HEK293 (cell line): Measurements from ENCODE around the gene COTL1.

Experiments
- TCF7L2 ChIP-seq: IDR thresholded peaks from 2 replicates; pipeline ENCODE4 v1.6.1; 2011; ENCODE audit warnings: low read depth, mild to moderate bottlenecking, inconsistent platforms, low read length, moderate library complexity, borderline replicate concordance
- ZBTB11 ChIP-seq: fragments of 450-650 bp; formaldehyde crosslinking; conservative IDR thresholded peaks from 2 replicates; pipeline ENCODE4 v1.5.1; 2016; ENCODE audit warnings: low read depth, missing biosample characterization, missing genetic modification characterization
- ZEB2 ChIP-seq: fragments of 450-650 bp; formaldehyde crosslinking; IDR thresholded peaks from 2 replicates; pipeline ENCODE4 v1.5.1; 2016; ENCODE audit warnings: missing biosample characterization, missing genetic modification characterization
- ZNF121 ChIP-seq: fragments of 450-650 bp; formaldehyde crosslinking; IDR thresholded peaks from 2 replicates; pipeline ENCODE4 v1.5.1; 2016; ENCODE audit warnings: missing biosample characterization, missing genetic modification characterization
- ZNF175 ChIP-seq: fragments of 450-650 bp; formaldehyde crosslinking; IDR thresholded peaks from 2 replicates; pipeline ENCODE4 v1.5.1; 2016; ENCODE audit warnings: missing biosample characterization, missing genetic modification characterization
- ZNF416 ChIP-seq: fragments of 450-650 bp; formaldehyde crosslinking; IDR thresholded peaks from 2 replicates; pipeline ENCODE4 v1.5.1; 2016; ENCODE audit warnings: missing biosample characterization, missing genetic modification characterization
- ZNF571 ChIP-seq: fragments of 450-650 bp; formaldehyde crosslinking; IDR thresholded peaks from 2 replicates; pipeline ENCODE4 v1.5.0; 2017; ENCODE audit warnings: missing biosample characterization, missing genetic modification characterization
- ZNF747 ChIP-seq: fragments of 450-650 bp; formaldehyde crosslinking; IDR thresholded peaks from 2 replicates; pipeline ENCODE4 v1.5.1; 2016; ENCODE audit warnings: missing biosample characterization, missing genetic modification characterization
- ZSCAN30 ChIP-seq: fragments of 450-650 bp; IDR thresholded peaks from 2 replicates; pipeline ENCODE4 v1.5.1; 2018; ENCODE audit warnings: missing biosample characterization, mild to moderate bottlenecking, missing genetic modification characterization, moderate library complexity
- ZSCAN4 ChIP-seq: fragments of 450-650 bp; formaldehyde crosslinking; IDR thresholded peaks from 2 replicates; pipeline ENCODE4 v1.5.1; 2017; ENCODE audit warnings: missing biosample characterization, missing genetic modification characterization
- TF ChIP-seq, protein P1 (sequence below): fragments of 450-650 bp; formaldehyde crosslinking; IDR thresholded peaks from 2 replicates; pipeline ENCODE4 v1.5.1; 2016; ENCODE audit warnings: missing biosample characterization, missing genetic modification characterization
- TF ChIP-seq, protein P2 (sequence below): fragments of 450-650 bp; formaldehyde crosslinking; IDR thresholded peaks from 2 replicates; pipeline ENCODE4 v1.5.1; 2016; ENCODE audit warnings: missing biosample characterization, missing genetic modification characterization
- TF ChIP-seq, protein P3 (sequence below): fragments of 450-650 bp; formaldehyde crosslinking; IDR thresholded peaks from 2 replicates; pipeline ENCODE4 v1.5.1; 2016; ENCODE audit warnings: missing biosample characterization, missing genetic modification characterization

DNA sequence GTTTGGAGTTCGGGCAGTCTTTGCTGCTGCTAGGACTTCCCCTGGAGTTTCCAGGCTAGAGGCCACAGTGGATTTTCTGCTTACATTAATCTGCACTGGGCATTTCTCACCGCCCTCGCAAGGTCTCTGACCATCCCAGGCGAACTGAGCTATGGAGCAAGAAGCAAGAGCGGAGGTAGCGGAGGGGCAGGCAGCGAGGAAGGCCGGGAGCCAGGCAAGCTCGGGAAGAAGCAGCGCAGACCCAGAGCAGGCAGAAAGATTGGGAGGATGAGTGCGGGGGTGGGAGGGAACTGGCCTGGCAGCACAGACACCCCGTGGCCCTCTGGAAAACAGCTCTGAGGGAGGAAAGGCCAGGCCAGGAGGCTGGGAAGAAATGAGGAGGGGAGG, 3.8 kb downstream of the COTL1 start:
- no peak for TF ChIP-seq TCF7L2
- TF ChIP-seq, protein P1, sequence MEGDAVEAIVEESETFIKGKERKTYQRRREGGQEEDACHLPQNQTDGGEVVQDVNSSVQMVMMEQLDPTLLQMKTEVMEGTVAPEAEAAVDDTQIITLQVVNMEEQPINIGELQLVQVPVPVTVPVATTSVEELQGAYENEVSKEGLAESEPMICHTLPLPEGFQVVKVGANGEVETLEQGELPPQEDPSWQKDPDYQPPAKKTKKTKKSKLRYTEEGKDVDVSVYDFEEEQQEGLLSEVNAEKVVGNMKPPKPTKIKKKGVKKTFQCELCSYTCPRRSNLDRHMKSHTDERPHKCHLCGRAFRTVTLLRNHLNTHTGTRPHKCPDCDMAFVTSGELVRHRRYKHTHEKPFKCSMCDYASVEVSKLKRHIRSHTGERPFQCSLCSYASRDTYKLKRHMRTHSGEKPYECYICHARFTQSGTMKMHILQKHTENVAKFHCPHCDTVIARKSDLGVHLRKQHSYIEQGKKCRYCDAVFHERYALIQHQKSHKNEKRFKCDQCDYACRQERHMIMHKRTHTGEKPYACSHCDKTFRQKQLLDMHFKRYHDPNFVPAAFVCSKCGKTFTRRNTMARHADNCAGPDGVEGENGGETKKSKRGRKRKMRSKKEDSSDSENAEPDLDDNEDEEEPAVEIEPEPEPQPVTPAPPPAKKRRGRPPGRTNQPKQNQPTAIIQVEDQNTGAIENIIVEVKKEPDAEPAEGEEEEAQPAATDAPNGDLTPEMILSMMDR: no peak
- TF ChIP-seq ZNF121 (tag by site-specific recombination): no peak
- TF ChIP-seq ZNF416 (tag by site-specific recombination): no peak
- TF ChIP-seq, protein P2, sequence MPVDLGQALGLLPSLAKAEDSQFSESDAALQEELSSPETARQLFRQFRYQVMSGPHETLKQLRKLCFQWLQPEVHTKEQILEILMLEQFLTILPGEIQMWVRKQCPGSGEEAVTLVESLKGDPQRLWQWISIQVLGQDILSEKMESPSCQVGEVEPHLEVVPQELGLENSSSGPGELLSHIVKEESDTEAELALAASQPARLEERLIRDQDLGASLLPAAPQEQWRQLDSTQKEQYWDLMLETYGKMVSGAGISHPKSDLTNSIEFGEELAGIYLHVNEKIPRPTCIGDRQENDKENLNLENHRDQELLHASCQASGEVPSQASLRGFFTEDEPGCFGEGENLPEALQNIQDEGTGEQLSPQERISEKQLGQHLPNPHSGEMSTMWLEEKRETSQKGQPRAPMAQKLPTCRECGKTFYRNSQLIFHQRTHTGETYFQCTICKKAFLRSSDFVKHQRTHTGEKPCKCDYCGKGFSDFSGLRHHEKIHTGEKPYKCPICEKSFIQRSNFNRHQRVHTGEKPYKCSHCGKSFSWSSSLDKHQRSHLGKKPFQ (tag by site-specific recombination): no peak
- TF ChIP-seq ZNF175 (tag by site-specific recombination): no peak
- TF ChIP-seq, protein P3, sequence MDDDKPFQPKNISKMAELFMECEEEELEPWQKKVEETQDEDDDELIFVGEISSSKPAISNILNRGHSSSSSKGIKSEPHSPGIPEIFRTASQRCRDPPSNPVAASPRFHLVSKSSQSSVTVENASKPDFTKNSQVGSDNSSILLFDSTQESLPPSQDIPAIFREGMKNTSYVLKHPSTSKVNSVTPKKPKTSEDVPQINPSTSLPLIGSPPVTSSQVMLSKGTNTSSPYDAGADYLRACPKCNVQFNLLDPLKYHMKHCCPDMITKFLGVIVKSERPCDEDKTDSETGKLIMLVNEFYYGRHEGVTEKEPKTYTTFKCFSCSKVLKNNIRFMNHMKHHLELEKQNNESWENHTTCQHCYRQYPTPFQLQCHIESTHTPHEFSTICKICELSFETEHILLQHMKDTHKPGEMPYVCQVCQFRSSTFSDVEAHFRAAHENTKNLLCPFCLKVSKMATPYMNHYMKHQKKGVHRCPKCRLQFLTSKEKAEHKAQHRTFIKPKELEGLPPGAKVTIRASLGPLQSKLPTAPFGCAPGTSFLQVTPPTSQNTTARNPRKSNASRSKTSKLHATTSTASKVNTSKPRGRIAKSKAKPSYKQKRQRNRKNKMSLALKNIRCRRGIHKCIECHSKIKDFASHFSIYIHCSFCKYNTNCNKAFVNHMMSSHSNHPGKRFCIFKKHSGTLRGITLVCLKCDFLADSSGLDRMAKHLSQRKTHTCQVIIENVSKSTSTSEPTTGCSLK (tag by site-specific recombination): no peak
- no peak for TF ChIP-seq ZSCAN4 (tag by site-specific recombination)
- no peak for TF ChIP-seq ZNF571 (tag by site-specific recombination)
- no peak for TF ChIP-seq ZSCAN30 (tag by site-specific recombination)
- TF ChIP-seq ZEB2: no peak
- TF ChIP-seq ZNF747 (tag by site-specific recombination): no peak
- TF ChIP-seq ZBTB11 (tag by site-specific recombination): no peak
